HFFc6 (cell line): ENCODE data around the gene TIMM44. TPM values are rescaled to one million over a fixed set of nuclear protein-coding genes. Genes with fewer than 3 reads are reported as not detected.
"Not testable (repeated sequence)": the region's sequence is repeated elsewhere in the genome, so short reads cannot be mapped to it uniquely, and the experiment has no call there.

Experiments used
- DNase-seq: peaks from one replicate; pipeline ENCODE4 v3.0.0-alpha.2; 2018
- H3K27ac Mint-ChIP-seq: 2 replicates; pipeline ENCODE4 v1.8.0; 2020; ENCODE audit warnings: mild to moderate bottlenecking, mixed read lengths
- H3K27me3 Mint-ChIP-seq: 2 replicates; pipeline ENCODE4 v1.8.0; 2021; ENCODE audit warnings: mild to moderate bottlenecking, moderate library complexity, mixed read lengths; ENCODE audit not compliant: insufficient read depth
- H3K36me3 Mint-ChIP-seq: 2 replicates; pipeline ENCODE4 v1.8.0; 2021; ENCODE audit warnings: low read depth, mixed read lengths
- H3K4me1 Mint-ChIP-seq: 2 replicates; pipeline ENCODE4 v1.8.0; 2020; ENCODE audit warnings: low read depth, mixed read lengths
- H3K4me3 Mint-ChIP-seq: 2 replicates; pipeline ENCODE4 v1.8.0; 2020; ENCODE audit warnings: mild to moderate bottlenecking, moderate library complexity, mixed read lengths
- H3K9me3 Mint-ChIP-seq: 2 replicates; pipeline ENCODE4 v1.8.0; 2020; ENCODE audit warnings: mild to moderate bottlenecking, mixed read lengths
- CTCF ChIP-seq: fragments of 200-600 bp; sonication (generic); IDR thresholded peaks from 2 replicates; pipeline ENCODE4 v1.5.0; 2021; ENCODE audit warnings: antibody characterized with exemption, mild to moderate bottlenecking
- total RNA-seq, 6 experiments: library from RNA; stranded (reverse); fragmentation: NEBNext Ultra II Directional; extraction: Animal tissue kit (Norgen Biotek cat#: 25700); gene quantifications; 2 replicates in 1 of 6; 3 replicates in 5 of 6; pipeline ENCODE4 v1.2.3, GENCODE V29; 2021

TIMM44 gene
- total RNA-seq, 6 experiments from 2014 or later, result 42.9 to 53.5 (median 46.1) TPM

- Mint-ChIP-seq H3K27ac (no peak overlapping the region), H3K4me3 (no peak overlapping the region), H3K36me3 (no peaks in the 10 kb centered on the region; the same call in 1 of the 2 replicates), H3K27me3 (no peaks in the 10 kb centered on the region; the same call in 1 of the 2 replicates), H3K4me1 (no peaks in the 10 kb centered on the region), H3K9me3 (no peaks in the 10 kb centered on the region)
- no peak for DNase-seq
- TF ChIP-seq CTCF, result no peak
Measured at GRCh38 chr19:7894612-7895309, 48.7 kb downstream of the TIMM44 start.

DNA sequence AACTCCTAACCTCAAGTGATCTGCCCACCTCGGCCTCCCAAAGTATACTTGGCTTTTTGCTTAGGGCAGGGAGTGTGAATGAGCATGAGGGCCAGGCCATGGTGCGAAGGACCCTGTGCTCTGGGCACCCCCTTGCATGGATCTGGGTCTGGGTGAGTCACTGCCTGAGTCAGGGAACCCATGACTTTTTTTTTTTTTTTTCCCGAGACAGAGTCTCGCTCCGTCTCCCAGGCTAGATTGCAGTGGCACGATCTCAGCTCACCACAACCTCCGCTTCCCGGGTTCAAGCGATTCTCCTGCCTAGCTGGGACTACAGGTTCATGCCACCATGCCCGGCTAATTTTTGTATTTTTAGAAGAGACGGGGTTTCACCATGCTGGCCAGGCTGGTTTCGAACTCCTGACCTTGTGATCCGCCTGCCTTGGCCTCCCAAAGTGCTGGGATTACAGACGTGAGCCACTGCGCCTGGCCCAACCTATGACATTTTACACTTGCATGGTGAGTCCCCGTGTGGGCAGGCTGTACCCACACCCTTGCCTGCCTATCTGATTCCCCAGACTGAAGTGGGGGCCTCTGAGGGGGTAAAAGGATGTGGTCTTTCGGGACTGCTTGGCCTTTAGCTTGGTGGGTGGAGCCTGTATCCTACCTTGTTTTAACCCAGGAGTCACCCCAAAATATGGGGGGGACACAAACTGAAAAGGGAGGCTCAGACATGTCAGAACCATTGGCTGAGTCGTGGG lies 49.9 kb downstream of the TIMM44 start:
- not testable (repeated sequence) for H3K27ac Mint-ChIP-seq, H3K4me3 Mint-ChIP-seq, H3K27me3 Mint-ChIP-seq, H3K36me3 Mint-ChIP-seq, H3K4me1 Mint-ChIP-seq, H3K9me3 Mint-ChIP-seq, DNase-seq

DNA sequence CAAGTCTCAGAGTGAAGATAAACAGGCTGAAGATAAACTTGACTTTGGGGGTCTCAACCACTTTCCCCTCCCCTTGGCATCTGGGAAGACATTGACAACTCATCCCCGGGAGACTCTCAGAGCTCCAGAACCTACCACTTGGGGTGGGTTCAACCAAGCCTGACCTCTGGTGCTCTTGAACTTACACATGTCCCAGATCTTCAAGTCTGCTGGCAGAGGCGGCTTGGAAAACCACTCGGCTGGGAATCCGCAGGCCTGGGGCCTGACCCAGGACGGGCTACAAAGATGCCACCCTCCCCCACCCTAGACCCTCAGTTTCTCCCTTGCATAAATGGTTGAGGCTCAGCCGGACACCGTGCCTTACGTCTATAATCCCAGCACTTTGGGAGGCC lies 54.6 kb downstream of the TIMM44 start:
- peaks cover 3% of the 10 kb centered on the region for H3K27me3 Mint-ChIP-seq
- no peaks in the 10 kb centered on the region for H3K36me3 Mint-ChIP-seq
- H3K9me3 Mint-ChIP-seq, result no peaks in the 10 kb centered on the region
- DNase-seq, result no peak
- H3K27ac Mint-ChIP-seq, result peak overlapping the region; percentile 78
- peaks cover 5% of the 10 kb centered on the region; the same call in 1 of the 2 replicates for H3K4me1 Mint-ChIP-seq
- H3K4me3 Mint-ChIP-seq, result peak overlapping the region; percentile 82
- TF ChIP-seq CTCF, result no peak

GRCh38 chr19:7888145-7888825 lies 55.2 kb downstream of the TIMM44 start, which contains the start of gene LRRC8E:
TSS of gene LRRC8E (plus strand) at chr19:7888510. CDS start at chr19:7895604, 7,094 bp downstream.
- peak within 1 kb of the TSS; percentile 78 for H3K27ac Mint-ChIP-seq
- H3K4me3 Mint-ChIP-seq, result peak within 1 kb of the TSS; percentile 82

DNA sequence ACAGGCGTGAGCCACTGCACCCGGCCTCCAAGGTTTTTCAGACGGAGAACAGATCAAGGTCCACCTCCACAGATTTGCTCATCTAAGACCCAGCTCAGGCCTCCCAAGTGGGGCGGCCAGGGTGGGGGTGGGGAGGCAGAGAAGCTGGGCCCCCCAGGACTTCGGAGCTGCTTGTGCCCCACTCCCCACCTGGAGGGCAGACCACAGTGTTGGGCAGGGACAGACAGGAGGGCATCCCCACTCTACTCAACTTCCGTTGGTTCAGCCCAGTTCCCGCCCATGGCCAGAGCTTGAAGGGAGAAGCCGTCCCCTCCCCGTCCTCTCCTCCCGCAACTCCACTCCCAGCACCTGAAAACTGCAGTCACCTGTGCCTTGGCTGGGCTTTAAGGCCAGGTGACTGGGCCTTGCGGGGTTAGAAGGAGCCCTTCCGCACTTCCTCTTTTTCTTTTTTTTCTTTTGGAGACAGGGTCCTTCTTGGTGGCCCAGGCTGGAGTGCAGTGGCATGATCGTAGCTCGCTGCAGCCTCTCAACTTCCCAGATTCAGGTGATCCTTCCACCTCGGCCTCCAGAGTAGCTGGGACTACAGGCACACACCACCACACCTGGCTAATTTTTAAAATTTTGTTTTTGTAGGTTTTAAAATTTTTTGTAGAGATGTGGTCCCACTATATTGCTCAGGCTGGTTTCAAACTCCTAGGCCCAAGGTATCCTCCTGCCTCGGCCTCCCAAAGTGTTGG lies 55.9 kb downstream of the TIMM44 start:
- peaks cover 8% of the 10 kb centered on the region; the same call in 1 of the 2 replicates for H3K4me1 Mint-ChIP-seq
- H3K27ac Mint-ChIP-seq, result no peak overlapping the region
- H3K9me3 Mint-ChIP-seq, result no peaks in the 10 kb centered on the region
- H3K27me3 Mint-ChIP-seq, result peaks cover 4% of the 10 kb centered on the region
- H3K4me3 Mint-ChIP-seq, result no peak overlapping the region; the same call in 1 of the 2 replicates
- no peak for DNase-seq
- no peaks in the 10 kb centered on the region for H3K36me3 Mint-ChIP-seq
- no peak for TF ChIP-seq CTCF

More at GRCh38 chr19:7888145-7888825, 55.2 kb downstream of the TIMM44 start, which contains the start of gene LRRC8E:
- peaks cover 4% of the 10 kb centered on the region for H3K27me3 Mint-ChIP-seq
- peak; percentile 60 for DNase-seq
- no peak for TF ChIP-seq CTCF
- H3K4me1 Mint-ChIP-seq, result peaks cover 8% of the 10 kb centered on the region; the same call in 1 of the 2 replicates
- H3K36me3 Mint-ChIP-seq, result no peaks in the 10 kb centered on the region
- H3K9me3 Mint-ChIP-seq, result no peaks in the 10 kb centered on the region
